ENCODE results near the gene AGBL4. TPM values are rescaled to one million over a fixed set of nuclear protein-coding genes. Genes with fewer than 3 reads are reported as not detected.

AGBL4 gene
- total RNA-seq, 4 donors from 2014 or later = 0.44 to 1.5 (median 1.2) TPM; not detected in 1

DNA sequence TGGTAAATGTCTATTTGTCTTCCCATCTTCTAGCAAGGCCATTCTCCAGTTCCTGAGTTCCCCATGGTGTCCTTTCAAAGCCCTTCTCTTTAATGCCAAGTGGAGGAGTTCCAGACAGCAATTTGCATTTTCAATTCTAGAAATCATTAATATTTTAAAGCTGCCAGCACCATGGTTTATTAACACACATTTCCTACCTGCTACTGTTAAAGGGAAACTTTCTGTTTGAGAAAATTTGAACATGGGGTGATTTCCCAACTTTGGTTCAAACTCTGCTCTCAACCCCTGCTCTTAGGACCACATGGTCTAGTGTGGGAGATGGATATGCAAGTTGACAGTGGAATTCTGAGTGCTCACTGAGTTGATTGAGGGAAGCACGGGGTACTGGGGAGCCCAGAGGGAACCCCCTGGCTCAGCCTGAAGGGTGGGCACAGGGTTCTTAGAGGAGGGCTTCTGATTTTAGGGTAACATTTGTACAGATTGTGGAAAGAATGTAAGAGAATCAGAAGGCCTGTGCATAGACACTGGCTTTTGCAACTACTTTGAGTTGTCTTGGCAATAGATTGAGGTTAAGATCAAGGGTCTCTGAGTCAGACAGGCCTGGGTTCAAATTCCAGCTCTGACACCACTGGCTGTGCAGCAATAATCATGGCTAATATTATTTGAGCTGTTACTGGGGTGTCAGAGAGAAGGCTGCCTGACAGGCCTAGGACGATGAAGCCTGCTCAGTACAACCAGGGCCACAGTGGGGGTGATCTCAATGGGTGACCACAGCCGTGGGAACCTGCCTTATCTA lies 1344.8 kb downstream of the AGBL4 start:
- 80 to 83% methylated on average over 3 of the region's 3 CpGs for WGBS, 2 donors
- Histone ChIP-seq H3K9me3 (no peaks in the 10 kb centered on the region), H3K27me3 (no peaks in the 10 kb centered on the region), H3K4me3 (no peak overlapping the region), H3K27ac (no peak overlapping the region), H3K4me1 (peaks cover 0 to 1% (median 0%) of the 10 kb centered on the region in 4 donors), H3K36me3 (no peaks in the 10 kb centered on the region)
- TF ChIP-seq POLR2A (IDR thresholded peaks at IDR 0.05) = no peak
- TF ChIP-seq, protein P1, sequence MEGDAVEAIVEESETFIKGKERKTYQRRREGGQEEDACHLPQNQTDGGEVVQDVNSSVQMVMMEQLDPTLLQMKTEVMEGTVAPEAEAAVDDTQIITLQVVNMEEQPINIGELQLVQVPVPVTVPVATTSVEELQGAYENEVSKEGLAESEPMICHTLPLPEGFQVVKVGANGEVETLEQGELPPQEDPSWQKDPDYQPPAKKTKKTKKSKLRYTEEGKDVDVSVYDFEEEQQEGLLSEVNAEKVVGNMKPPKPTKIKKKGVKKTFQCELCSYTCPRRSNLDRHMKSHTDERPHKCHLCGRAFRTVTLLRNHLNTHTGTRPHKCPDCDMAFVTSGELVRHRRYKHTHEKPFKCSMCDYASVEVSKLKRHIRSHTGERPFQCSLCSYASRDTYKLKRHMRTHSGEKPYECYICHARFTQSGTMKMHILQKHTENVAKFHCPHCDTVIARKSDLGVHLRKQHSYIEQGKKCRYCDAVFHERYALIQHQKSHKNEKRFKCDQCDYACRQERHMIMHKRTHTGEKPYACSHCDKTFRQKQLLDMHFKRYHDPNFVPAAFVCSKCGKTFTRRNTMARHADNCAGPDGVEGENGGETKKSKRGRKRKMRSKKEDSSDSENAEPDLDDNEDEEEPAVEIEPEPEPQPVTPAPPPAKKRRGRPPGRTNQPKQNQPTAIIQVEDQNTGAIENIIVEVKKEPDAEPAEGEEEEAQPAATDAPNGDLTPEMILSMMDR (IDR thresholded peaks at IDR 0.05) = no peak
- no peak for TF ChIP-seq EP300 (IDR thresholded peaks at IDR 0.05)
- no peak for DNase-seq (ENCODE audit: low spot score in 2 of 2)

DNA sequence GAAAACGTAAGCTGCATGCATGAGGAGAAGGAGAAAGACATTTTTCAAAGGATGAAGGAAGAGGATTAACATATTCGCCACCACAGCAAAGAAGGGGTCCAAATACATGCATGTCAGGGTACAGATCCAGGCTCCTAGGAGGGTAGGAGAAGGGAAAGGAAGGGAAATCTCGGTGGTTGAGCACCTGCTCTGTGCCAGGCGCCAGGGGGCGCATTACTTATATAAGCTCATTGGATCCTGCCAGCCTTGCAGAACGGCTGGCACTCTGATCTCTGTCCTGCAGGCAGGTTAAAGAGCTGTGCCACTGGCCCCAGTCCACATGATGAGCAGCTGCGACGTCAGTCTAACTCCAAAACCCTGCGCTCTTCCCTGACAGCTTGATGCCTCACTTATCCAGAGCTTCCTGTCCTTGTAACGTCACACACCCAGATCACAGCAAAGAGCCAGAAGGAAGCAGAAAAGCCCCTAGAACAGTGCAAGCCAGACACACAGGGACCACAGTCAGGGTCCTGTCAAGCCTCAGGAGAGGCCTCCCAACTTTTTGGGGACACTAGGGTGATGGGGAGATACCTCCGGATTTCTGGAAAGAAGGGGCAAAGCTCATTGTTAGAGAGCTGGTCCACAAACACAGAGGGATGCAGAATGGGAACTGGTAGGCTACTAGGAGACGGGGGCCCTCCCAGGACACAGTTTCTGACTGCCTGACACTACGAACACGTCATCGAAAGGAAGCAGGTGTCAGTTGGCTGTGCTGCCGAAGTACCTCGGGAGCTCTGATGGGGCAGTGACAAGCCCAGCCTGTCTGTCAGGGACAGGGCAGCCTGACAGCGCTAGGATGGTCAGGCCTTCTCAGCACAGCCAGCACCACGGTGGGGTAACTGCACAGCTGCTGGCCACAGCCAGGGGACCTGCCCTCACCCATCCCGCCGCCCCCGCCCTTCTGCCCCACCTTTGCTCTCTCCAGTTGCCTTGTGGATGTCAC lies 1346.2 kb downstream of the AGBL4 start:
- H3K36me3 ChIP-seq = no peaks in the 10 kb centered on the region
- WGBS, 2 donors = 30 to 57% methylated on average over 10 to 22 of the region's 22 CpGs
- DNase-seq (ENCODE audit: low spot score in 2 of 2) = peak; percentile 15 to 29
- no peak overlapping the region for H3K27ac ChIP-seq
- H3K27me3 ChIP-seq = no peaks in the 10 kb centered on the region
- H3K4me3 ChIP-seq = no peak overlapping the region
- no peak for TF ChIP-seq POLR2A (IDR thresholded peaks at IDR 0.05)
- TF ChIP-seq, protein P1 (IDR thresholded peaks at IDR 0.05) = peak; percentile 37 to 57 (median 41)
- no peaks in the 10 kb centered on the region for H3K9me3 ChIP-seq
- H3K4me1 ChIP-seq = no peaks in the 10 kb centered on the region

DNA sequence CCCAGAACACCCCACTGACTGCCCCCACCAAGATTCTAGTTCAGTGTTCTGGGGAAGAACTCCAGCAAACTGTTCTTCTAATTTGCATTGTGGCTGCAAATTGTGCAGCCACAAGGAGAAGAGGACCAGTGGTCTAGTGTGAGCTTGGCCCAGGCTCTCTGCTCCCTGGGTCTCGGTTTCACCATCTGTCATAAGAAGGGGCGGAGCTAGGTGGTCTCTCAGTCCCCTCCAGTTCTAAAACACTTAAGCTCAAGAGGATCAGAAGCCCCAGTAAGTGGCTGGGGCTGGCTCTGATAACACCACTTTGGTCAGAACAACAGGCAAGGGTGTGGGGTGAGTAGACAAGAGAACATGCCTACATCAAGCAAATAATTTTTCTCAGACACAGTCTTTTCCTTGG lies 1346.9 kb downstream of the AGBL4 start:
- Histone ChIP-seq H3K4me1 (no peaks in the 10 kb centered on the region), H3K36me3 (no peaks in the 10 kb centered on the region), H3K4me3 (no peak overlapping the region), H3K27me3 (no peaks in the 10 kb centered on the region), H3K9me3 (no peaks in the 10 kb centered on the region), H3K27ac (no peak overlapping the region)
- TF ChIP-seq EP300 (IDR thresholded peaks at IDR 0.05) (no peak), POLR2A (IDR thresholded peaks at IDR 0.05) (no peak)
- TF ChIP-seq, protein P1 (IDR thresholded peaks at IDR 0.05) = no peak
- 47 to 83% methylated on average over 2 of the region's 2 CpGs for WGBS, 2 donors
- DNase-seq (ENCODE audit: low spot score in 2 of 2) = no peak

DNA sequence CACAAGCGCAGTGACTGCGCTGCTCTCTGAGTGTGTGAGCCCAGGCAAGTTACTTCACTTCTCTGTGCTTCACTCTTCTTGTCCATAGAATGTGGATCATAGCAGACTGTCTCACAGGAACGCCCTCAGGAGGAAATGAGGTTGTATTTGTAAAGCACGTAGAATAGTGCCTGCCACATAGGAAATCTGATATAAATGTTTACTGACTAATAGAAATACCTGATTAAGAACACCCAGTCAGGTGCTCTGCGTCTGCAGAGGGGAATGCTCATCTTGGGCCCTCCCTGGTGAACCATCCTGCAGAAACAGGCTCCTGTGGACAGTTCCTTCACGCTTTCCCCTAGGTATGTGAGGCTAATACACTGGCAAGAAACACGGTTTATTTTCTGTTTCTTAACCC lies 1347.4 kb downstream of the AGBL4 start:
- Histone ChIP-seq H3K27me3 (no peaks in the 10 kb centered on the region), H3K9me3 (no peaks in the 10 kb centered on the region), H3K4me3 (no peak overlapping the region), H3K36me3 (no peaks in the 10 kb centered on the region), H3K4me1 (no peaks in the 10 kb centered on the region), H3K27ac (no peak overlapping the region)
- no peak for TF ChIP-seq POLR2A (IDR thresholded peaks at IDR 0.05)
- TF ChIP-seq, protein P1 (IDR thresholded peaks at IDR 0.05) = no peak
- TF ChIP-seq EP300 (IDR thresholded peaks at IDR 0.05) = no peak
- no peak for DNase-seq (ENCODE audit: low spot score in 2 of 2)
- 90 to 94% methylated on average over 7 of the region's 7 CpGs for WGBS, 2 donors

DNA sequence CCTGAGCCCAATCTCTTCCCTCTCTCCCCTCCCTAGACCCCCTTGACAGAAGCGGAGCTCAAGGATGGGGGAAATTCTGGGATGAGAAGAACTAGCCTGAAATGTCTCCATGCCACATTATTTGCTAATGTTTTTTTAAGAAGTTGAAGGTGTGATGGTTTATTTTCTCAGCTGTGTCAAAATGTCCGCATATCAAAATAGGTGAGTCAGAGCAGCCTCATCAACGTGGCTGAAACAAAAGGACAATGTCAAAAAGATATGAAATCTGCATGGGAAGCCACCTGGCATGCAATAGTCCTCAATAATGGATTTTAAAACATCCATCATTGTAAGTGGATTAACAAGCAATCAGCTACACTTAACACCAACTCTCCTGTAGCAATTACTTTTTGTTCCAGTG lies 1348.5 kb downstream of the AGBL4 start:
- Histone ChIP-seq H3K9me3 (no peaks in the 10 kb centered on the region), H3K36me3 (no peaks in the 10 kb centered on the region), H3K27ac (no peak overlapping the region), H3K4me1 (no peaks in the 10 kb centered on the region), H3K27me3 (no peaks in the 10 kb centered on the region), H3K4me3 (no peak overlapping the region)
- DNase-seq (ENCODE audit: low spot score in 2 of 2) = no peak
- WGBS, 2 donors = 69 to 79% methylated on average over 3 of the region's 3 CpGs
- TF ChIP-seq EP300 (IDR thresholded peaks at IDR 0.05) = no peak
- TF ChIP-seq, protein P1 (IDR thresholded peaks at IDR 0.05) = no peak
- TF ChIP-seq POLR2A (IDR thresholded peaks at IDR 0.05) = no peak
